NT2/D1 (cell line): ENCODE data around the gene ERVFRD-1.

Experiments used
- SUZ12 ChIP-seq: IDR thresholded peaks from 2 replicates; pipeline ENCODE4 v1.6.1; 2011; ENCODE audit not compliant: insufficient read length, insufficient read depth; ENCODE audit errors: extremely low read depth
- YY1 ChIP-seq: IDR thresholded peaks from 2 replicates; pipeline ENCODE4 v1.6.1; 2011; ENCODE audit not compliant: insufficient read length, insufficient read depth
- ZNF274 ChIP-seq: IDR thresholded peaks from 2 replicates; pipeline ENCODE4 v1.6.1; 2011; ENCODE audit warnings: mild to moderate bottlenecking, low read depth, low read length

DNA sequence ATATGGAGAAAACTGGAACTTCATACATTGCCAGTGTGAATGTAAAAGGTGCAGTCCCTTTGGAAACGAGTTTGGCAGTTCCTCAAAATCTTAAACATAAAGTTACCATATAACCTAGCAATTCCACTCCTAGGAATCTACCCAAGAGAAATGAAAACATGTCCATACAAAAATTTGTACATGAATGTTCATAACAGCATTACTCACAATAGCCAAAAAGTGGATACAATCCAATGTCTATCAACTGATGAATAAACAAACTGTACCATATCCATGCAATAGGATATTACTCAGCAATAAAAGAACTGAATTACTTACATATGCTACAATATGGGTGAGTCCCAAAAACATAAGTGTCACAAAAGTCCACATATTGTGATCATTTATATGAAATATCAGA lies 48.7 kb upstream of the ERVFRD-1 start:
- TF ChIP-seq YY1 (no peak), ZNF274 (no peak), SUZ12 (no peak)
